ENCODE measurements around the gene DCHS2.

DCHS2 gene

DNA sequence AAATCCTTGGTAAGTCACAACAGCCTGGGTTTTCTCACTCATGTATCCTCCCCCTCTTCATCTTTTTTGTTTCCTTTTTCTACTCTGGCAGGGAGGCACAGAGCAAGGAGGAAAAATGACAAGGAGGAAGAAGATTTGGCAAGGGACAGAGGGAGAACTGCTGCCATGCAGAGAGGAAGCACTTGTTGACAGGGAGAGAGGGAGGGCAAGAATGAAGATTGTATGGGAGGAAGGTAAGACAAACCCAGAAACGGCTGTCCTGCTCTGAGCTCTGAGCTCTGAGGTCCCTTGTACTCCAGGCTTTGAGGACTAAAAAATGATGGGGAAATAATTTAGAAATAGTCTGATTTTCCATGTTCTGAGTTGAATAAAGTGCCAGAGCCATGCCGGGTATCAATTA is 123.9 kb downstream of the DCHS2 start:
- Histone ChIP-seq H3K9me3 (no peaks in the 10 kb centered on the region), H3K4me1 (peaks cover 15% of the 10 kb centered on the region), H3K36me3 (replicated peaks) (no peaks in the 10 kb centered on the region), H3K4me3 (no peak overlapping the region), H3K27me3 (ENCODE audit: low read depth) (no peaks in the 10 kb centered on the region)
- no peak for DNase-seq (ENCODE audit: low spot score in 2 of 2)
- in situ Hi-C loops (cut with MboI; ENCODE audit: low sequenced_read_pairs), result no loop called here

- Histone ChIP-seq H3K9me3 (no peaks in the 10 kb centered on the region), H3K4me1 (peaks cover 15% of the 10 kb centered on the region), H3K36me3 (replicated peaks) (no peaks in the 10 kb centered on the region), H3K27me3 (ENCODE audit: low read depth) (no peaks in the 10 kb centered on the region), H3K4me3 (no peak overlapping the region)
- in situ Hi-C loops (cut with MboI; ENCODE audit: low sequenced_read_pairs), result no loop called here
- DNase-seq (ENCODE audit: low spot score in 2 of 2), result no peak
These were observed 124.6 kb downstream of the DCHS2 start for GRCh38 chr4:154366956-154367355.

- no peaks in the 10 kb centered on the region for H3K27me3 ChIP-seq (ENCODE audit: low read depth)
- no peak overlapping the region for H3K4me3 ChIP-seq
- H3K4me1 ChIP-seq, result peaks cover 15% of the 10 kb centered on the region
- H3K9me3 ChIP-seq, result no peaks in the 10 kb centered on the region
- in situ Hi-C loops (cut with MboI; ENCODE audit: low sequenced_read_pairs), result no loop called here
- DNase-seq (ENCODE audit: low spot score in 2 of 2), result peak; percentile 56 to 63
- H3K36me3 ChIP-seq (replicated peaks), result no peaks in the 10 kb centered on the region
These were observed 127.3 kb downstream of the DCHS2 start for GRCh38 chr4:154364066-154364845.

- H3K4me1 ChIP-seq, result peaks cover 15% of the 10 kb centered on the region
- no peak for DNase-seq (ENCODE audit: low spot score in 2 of 2)
These were observed 130.1 kb downstream of the DCHS2 start for GRCh38 chr4:154361450-154361849.

GRCh38 chr4:154360491-154360890 is 131.1 kb downstream of the DCHS2 start:
- DNase-seq (ENCODE audit: low spot score in 2 of 2), result no peak
- H3K4me3 ChIP-seq, result no peak overlapping the region
- no peaks in the 10 kb centered on the region for H3K9me3 ChIP-seq
- H3K36me3 ChIP-seq (replicated peaks), result no peaks in the 10 kb centered on the region
- H3K27me3 ChIP-seq (ENCODE audit: low read depth), result no peaks in the 10 kb centered on the region
- in situ Hi-C loops (cut with MboI; ENCODE audit: low sequenced_read_pairs), result no loop called here
- H3K4me1 ChIP-seq, result peaks cover 15% of the 10 kb centered on the region

More at GRCh38 chr4:154361450-154361849, 130.1 kb downstream of the DCHS2 start:
- Histone ChIP-seq H3K4me3 (no peak overlapping the region), H3K27me3 (ENCODE audit: low read depth) (no peaks in the 10 kb centered on the region), H3K36me3 (replicated peaks) (no peaks in the 10 kb centered on the region), H3K9me3 (no peaks in the 10 kb centered on the region)
- in situ Hi-C loops (cut with MboI; ENCODE audit: low sequenced_read_pairs), result no loop called here

GRCh38 chr4:154354883-154355282 is 136.7 kb downstream of the DCHS2 start:
- H3K27me3 ChIP-seq (ENCODE audit: low read depth), result no peaks in the 10 kb centered on the region
- no peaks in the 10 kb centered on the region for H3K36me3 ChIP-seq (replicated peaks)
- DNase-seq (ENCODE audit: low spot score in 2 of 2), result no peak
- H3K4me1 ChIP-seq, result peaks cover 9% of the 10 kb centered on the region
- H3K4me3 ChIP-seq, result no peak overlapping the region
- in situ Hi-C loops (cut with MboI; ENCODE audit: low sequenced_read_pairs), result no loop called here
- no peaks in the 10 kb centered on the region for H3K9me3 ChIP-seq

- peaks cover 9% of the 10 kb centered on the region for H3K4me1 ChIP-seq
- no peaks in the 10 kb centered on the region for H3K36me3 ChIP-seq (replicated peaks)
- H3K27me3 ChIP-seq (ENCODE audit: low read depth), result no peaks in the 10 kb centered on the region
- no peaks in the 10 kb centered on the region for H3K9me3 ChIP-seq
- H3K4me3 ChIP-seq, result no peak overlapping the region
- no peak for DNase-seq (ENCODE audit: low spot score in 2 of 2)
- in situ Hi-C loops (cut with MboI; ENCODE audit: low sequenced_read_pairs), result no loop called here
These were observed 141.8 kb downstream of the DCHS2 start for GRCh38 chr4:154349829-154350228.

DNA sequence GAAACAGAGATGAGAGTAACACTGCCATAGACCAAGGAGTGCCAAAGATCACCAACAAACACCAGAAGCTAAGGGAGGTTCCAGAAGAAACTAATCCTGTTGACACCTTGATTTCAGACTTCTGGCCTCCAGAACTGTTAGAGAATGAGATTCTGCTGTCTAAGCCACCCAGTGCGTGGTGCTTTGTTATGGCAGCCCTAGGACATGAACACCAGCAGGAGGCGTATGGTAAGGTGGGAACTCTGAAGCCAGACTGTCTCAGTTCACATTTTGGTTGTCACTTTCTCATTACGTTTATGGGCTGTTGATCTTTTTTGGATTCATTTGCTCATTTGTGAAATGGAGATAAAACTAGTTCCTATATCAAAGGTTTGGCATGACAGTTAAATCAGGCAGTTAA is 142.9 kb downstream of the DCHS2 start:
- DNase-seq (ENCODE audit: low spot score in 2 of 2), result no peak
- Histone ChIP-seq H3K27me3 (ENCODE audit: low read depth) (no peaks in the 10 kb centered on the region), H3K9me3 (no peaks in the 10 kb centered on the region), H3K4me1 (peaks cover 9% of the 10 kb centered on the region), H3K36me3 (replicated peaks) (no peaks in the 10 kb centered on the region), H3K4me3 (no peak overlapping the region)
- in situ Hi-C loops (cut with MboI; ENCODE audit: low sequenced_read_pairs), result no loop called here

GRCh38 chr4:154345359-154345758 is 146.2 kb downstream of the DCHS2 start:
- Histone ChIP-seq H3K4me3 (no peak overlapping the region), H3K36me3 (replicated peaks) (no peaks in the 10 kb centered on the region), H3K9me3 (no peaks in the 10 kb centered on the region), H3K27me3 (ENCODE audit: low read depth) (no peaks in the 10 kb centered on the region), H3K4me1 (no peaks in the 10 kb centered on the region; the same call in 1 of the 2 replicates)
- no peak for DNase-seq (ENCODE audit: low spot score in 2 of 2)
- in situ Hi-C loops (cut with MboI; ENCODE audit: low sequenced_read_pairs), result no loop called here

DNA sequence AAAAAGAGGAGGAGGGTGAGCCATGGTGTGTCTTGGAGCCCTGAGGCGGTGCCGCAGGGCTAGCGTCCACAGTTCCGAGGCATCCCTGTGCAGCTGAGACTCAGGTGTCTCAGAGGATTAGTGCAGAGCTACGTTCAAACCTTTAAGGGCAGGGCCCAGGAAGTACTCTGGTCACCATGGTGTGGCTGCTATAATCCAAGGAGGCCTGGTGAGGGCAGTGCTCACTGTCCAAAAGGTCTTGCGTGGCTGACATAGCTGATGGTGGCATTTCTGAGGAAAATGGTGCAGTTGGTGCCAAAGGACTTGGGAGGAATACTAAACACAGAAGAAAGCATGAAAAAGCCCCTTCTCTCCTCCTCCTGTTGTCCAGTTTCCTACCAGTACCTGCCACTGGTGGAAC is 146.9 kb downstream of the DCHS2 start:
- Histone ChIP-seq H3K9me3 (no peaks in the 10 kb centered on the region), H3K36me3 (replicated peaks) (no peaks in the 10 kb centered on the region), H3K4me1 (no peaks in the 10 kb centered on the region), H3K4me3 (no peak overlapping the region), H3K27me3 (ENCODE audit: low read depth) (no peaks in the 10 kb centered on the region)
- in situ Hi-C loops (cut with MboI; ENCODE audit: low sequenced_read_pairs), result no loop called here
- no peak for DNase-seq (ENCODE audit: low spot score in 2 of 2)

GRCh38 chr4:154343651-154344050 is 147.9 kb downstream of the DCHS2 start:
- Histone ChIP-seq H3K36me3 (replicated peaks) (no peaks in the 10 kb centered on the region), H3K4me1 (no peaks in the 10 kb centered on the region), H3K27me3 (ENCODE audit: low read depth) (no peaks in the 10 kb centered on the region), H3K4me3 (no peak overlapping the region), H3K9me3 (no peaks in the 10 kb centered on the region)
- in situ Hi-C loops (cut with MboI; ENCODE audit: low sequenced_read_pairs), result no loop called here
- DNase-seq (ENCODE audit: low spot score in 2 of 2), result no peak

DNA sequence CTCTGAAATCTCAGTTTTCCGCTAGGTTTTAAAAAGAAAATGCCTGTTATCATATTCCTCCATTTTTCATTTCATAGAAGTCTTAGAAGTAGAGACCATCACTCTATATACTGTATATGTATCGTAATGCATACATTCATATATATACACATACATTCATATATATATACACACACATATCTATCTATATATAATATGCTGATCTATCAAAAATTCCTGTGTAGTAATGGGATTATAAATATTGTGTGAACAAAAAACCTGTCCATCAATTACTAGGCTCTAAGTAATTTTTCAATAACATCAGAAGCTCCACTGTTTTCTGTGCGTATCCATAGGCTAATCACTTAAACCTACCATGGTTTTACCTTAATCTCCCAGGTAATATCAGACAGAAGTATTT is 150.2 kb downstream of the DCHS2 start:
- no peak for DNase-seq (ENCODE audit: low spot score in 2 of 2)
- H3K4me1 ChIP-seq, result no peaks in the 10 kb centered on the region
- no peaks in the 10 kb centered on the region for H3K27me3 ChIP-seq (ENCODE audit: low read depth)
- no peak overlapping the region for H3K4me3 ChIP-seq
- no peaks in the 10 kb centered on the region for H3K36me3 ChIP-seq (replicated peaks)
- H3K9me3 ChIP-seq, result no peaks in the 10 kb centered on the region
- in situ Hi-C loops (cut with MboI; ENCODE audit: low sequenced_read_pairs), result no loop called here

- Histone ChIP-seq H3K27me3 (ENCODE audit: low read depth) (no peaks in the 10 kb centered on the region), H3K9me3 (no peaks in the 10 kb centered on the region), H3K36me3 (replicated peaks) (no peaks in the 10 kb centered on the region), H3K4me3 (no peak overlapping the region), H3K4me1 (no peaks in the 10 kb centered on the region)
- no peak for DNase-seq (ENCODE audit: low spot score in 2 of 2)
- in situ Hi-C loops (cut with MboI; ENCODE audit: low sequenced_read_pairs), result no loop called here
These were observed 156.0 kb downstream of the DCHS2 start for GRCh38 chr4:154335588-154335987.

- Histone ChIP-seq H3K36me3 (replicated peaks) (no peaks in the 10 kb centered on the region), H3K4me3 (no peak overlapping the region), H3K4me1 (no peaks in the 10 kb centered on the region), H3K27me3 (ENCODE audit: low read depth) (no peaks in the 10 kb centered on the region), H3K9me3 (no peaks in the 10 kb centered on the region)
- in situ Hi-C loops (cut with MboI; ENCODE audit: low sequenced_read_pairs), result no loop called here
- DNase-seq (ENCODE audit: low spot score in 2 of 2), result no peak
These were observed 158.7 kb downstream of the DCHS2 start for GRCh38 chr4:154332681-154333421.

Data from HAP-1 (cell line).